ENCODE results near the gene FAM131A.
A peak's percentile ranks its signal among the peaks of the same experiment; 100 is the strongest.

The FAM131A gene

DNA sequence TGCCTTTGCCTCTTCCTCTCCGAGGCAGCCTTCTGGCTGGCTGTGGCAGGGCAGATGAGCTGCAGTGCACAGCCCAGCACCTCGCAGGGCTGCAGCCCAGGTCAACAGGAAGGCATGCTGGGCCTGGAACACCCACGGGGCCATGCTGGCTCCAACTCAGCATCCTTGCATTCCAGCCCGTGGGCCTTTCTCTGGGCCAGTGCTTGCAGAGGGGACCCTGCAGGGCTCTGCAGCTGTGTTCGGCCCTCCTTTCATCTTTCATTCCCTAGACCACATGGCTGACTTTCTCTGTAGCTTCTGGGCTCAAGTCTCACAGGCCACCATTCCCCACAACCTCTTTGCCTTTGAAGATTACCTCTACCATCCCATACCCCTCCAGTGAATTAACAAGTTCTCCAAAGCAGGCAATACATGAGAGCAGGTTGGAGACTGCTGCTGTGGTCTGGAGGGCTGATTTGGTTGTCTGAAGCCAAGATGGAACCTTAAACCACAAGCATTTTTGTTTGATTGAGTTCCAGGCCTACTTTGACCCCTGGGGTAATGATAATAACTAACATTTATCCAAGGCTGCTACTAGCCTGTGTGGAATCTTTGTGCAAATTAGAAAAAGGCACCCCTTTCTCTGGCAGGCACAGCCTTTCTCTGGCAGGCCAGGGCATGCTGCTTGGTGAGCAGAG is 5.9 kb downstream of the FAM131A start:
- no peak overlapping the region for H3K4me3 ChIP-seq (ENCODE audit: insufficient read depth, low read length, poor library complexity, severe bottlenecking)
- H3K4me2 ChIP-seq (ENCODE audit: low read depth, low read length, poor library complexity, severe bottlenecking): no peak overlapping the region
- H4K20me1 ChIP-seq (ENCODE audit: low read depth, low read length): no peaks in the 10 kb centered on the region
- H3K9me3 ChIP-seq (ENCODE audit: insufficient read depth, low read length): no peaks in the 10 kb centered on the region
- TF ChIP-seq CTCF (IDR thresholded peaks at IDR 0.05; ENCODE audit: insufficient read depth, low read length, poor library complexity, severe bottlenecking) (no peak), EZH2phosphoT487 (conservative IDR thresholded peaks at IDR 0.05; ENCODE audit: low read length) (no peak)
- H3F3A ChIP-seq (ENCODE audit: insufficient read depth): no peaks in the 10 kb centered on the region
- H3K36me3 ChIP-seq (ENCODE audit: low read length): no peaks in the 10 kb centered on the region
- H3K79me2 ChIP-seq (ENCODE audit: insufficient read depth, low read length): no peaks in the 10 kb centered on the region
- H2AFZ ChIP-seq (ENCODE audit: low read depth, low read length, severe bottlenecking): no peak overlapping the region
- H3K9me2 ChIP-seq (replicated peaks; ENCODE audit: insufficient read depth, low read length): no peaks in the 10 kb centered on the region
- H3K27ac ChIP-seq (ENCODE audit: low read depth, low read length): no peak overlapping the region
- no peaks in the 10 kb centered on the region for H3K27me3 ChIP-seq (ENCODE audit: low read length)
- H3K9ac ChIP-seq (ENCODE audit: low read length): no peak overlapping the region

- H3F3A ChIP-seq (ENCODE audit: insufficient read depth): no peaks in the 10 kb centered on the region
- H3K4me2 ChIP-seq (ENCODE audit: low read depth, low read length, poor library complexity, severe bottlenecking): no peak overlapping the region
- H2AFZ ChIP-seq (ENCODE audit: low read depth, low read length, severe bottlenecking): no peak overlapping the region
- H3K27me3 ChIP-seq (ENCODE audit: low read length): no peaks in the 10 kb centered on the region
- H3K36me3 ChIP-seq (ENCODE audit: low read length): no peaks in the 10 kb centered on the region
- no peaks in the 10 kb centered on the region for H3K9me2 ChIP-seq (replicated peaks; ENCODE audit: insufficient read depth, low read length)
- H4K20me1 ChIP-seq (ENCODE audit: low read depth, low read length): no peaks in the 10 kb centered on the region
- no peaks in the 10 kb centered on the region for H3K79me2 ChIP-seq (ENCODE audit: insufficient read depth, low read length)
- no peak overlapping the region for H3K9ac ChIP-seq (ENCODE audit: low read length)
- no peak overlapping the region for H3K4me3 ChIP-seq (ENCODE audit: insufficient read depth, low read length, poor library complexity, severe bottlenecking)
- H3K9me3 ChIP-seq (ENCODE audit: insufficient read depth, low read length): no peaks in the 10 kb centered on the region
- H3K27ac ChIP-seq (ENCODE audit: low read depth, low read length): no peak overlapping the region
- TF ChIP-seq CTCF (IDR thresholded peaks at IDR 0.05; ENCODE audit: insufficient read depth, low read length, poor library complexity, severe bottlenecking) (no peak), EZH2phosphoT487 (conservative IDR thresholded peaks at IDR 0.05; ENCODE audit: low read length) (no peak)
Measured at GRCh38 chr3:184344579-184345316, 7.3 kb downstream of the FAM131A start.

GRCh38 chr3:184345317-184346144 is 8.1 kb downstream of the FAM131A start:
- H3K27me3 ChIP-seq (ENCODE audit: low read length): no peaks in the 10 kb centered on the region
- no peaks in the 10 kb centered on the region for H4K20me1 ChIP-seq (ENCODE audit: low read depth, low read length)
- no peaks in the 10 kb centered on the region for H3K9me3 ChIP-seq (ENCODE audit: insufficient read depth, low read length)
- no peak for TF ChIP-seq EZH2phosphoT487 (conservative IDR thresholded peaks at IDR 0.05; ENCODE audit: low read length)
- peak; percentile 24 for TF ChIP-seq CTCF (IDR thresholded peaks at IDR 0.05; ENCODE audit: insufficient read depth, low read length, poor library complexity, severe bottlenecking)
- H3K27ac ChIP-seq (ENCODE audit: low read depth, low read length): no peak overlapping the region
- H3K9ac ChIP-seq (ENCODE audit: low read length): no peak overlapping the region
- no peak overlapping the region for H3K4me3 ChIP-seq (ENCODE audit: insufficient read depth, low read length, poor library complexity, severe bottlenecking)
- H2AFZ ChIP-seq (ENCODE audit: low read depth, low read length, severe bottlenecking): no peak overlapping the region
- H3K79me2 ChIP-seq (ENCODE audit: insufficient read depth, low read length): no peaks in the 10 kb centered on the region
- no peaks in the 10 kb centered on the region for H3K9me2 ChIP-seq (replicated peaks; ENCODE audit: insufficient read depth, low read length)
- no peak overlapping the region for H3K4me2 ChIP-seq (ENCODE audit: low read depth, low read length, poor library complexity, severe bottlenecking)
- H3K36me3 ChIP-seq (ENCODE audit: low read length): no peaks in the 10 kb centered on the region
- H3F3A ChIP-seq (ENCODE audit: insufficient read depth): no peaks in the 10 kb centered on the region

Data from SU-DHL-6 (cell line).